Inflammatory macrophage treated with lipopolysaccharide for 1 hour (primary cell): Measurements from ENCODE around the gene SIX6.

ENCODE experiments used
- DNase-seq, 2 donors: peaks; one replicate each; pipeline ENCODE4 v3.0.0-alpha.2; 2020 to 2022

Gene SIX6

GRCh38 chr14:60514741-60515491 lies 6.0 kb downstream of the SIX6 start:
- DNase-seq = peak in 1 of 2 donors; percentile 19

- no peak for DNase-seq
Measured at GRCh38 chr14:60515511-60516289, 6.8 kb downstream of the SIX6 start.

GRCh38 chr14:60532442-60532841 lies 23.5 kb downstream of the SIX6 start:
- DNase-seq = no peak

- DNase-seq = no peak
Measured at GRCh38 chr14:60537663-60538062, 28.7 kb downstream of the SIX6 start.

- no peak for DNase-seq
Measured at GRCh38 chr14:60544659-60545058, 35.7 kb downstream of the SIX6 start.

- no peak for DNase-seq
Measured at GRCh38 chr14:60553808-60554207, 44.9 kb downstream of the SIX6 start.

- peak; percentile 15 to 42 for DNase-seq
Measured at GRCh38 chr14:60561845-60562746, 53.1 kb downstream of the SIX6 start.
